Caki2 (cell line): ENCODE data around the gene CEACAM5. TPM values are rescaled to one million over a fixed set of nuclear protein-coding genes. Genes with fewer than 3 reads are reported as not detected.
"Not testable (repeated sequence)": the region's sequence is repeated elsewhere in the genome, so short reads cannot be mapped to it uniquely, and the experiment has no call there.

Source experiments
- DNase-seq: peaks from one replicate; pipeline ENCODE4 v3.0.0-alpha.2; 2015; ENCODE audit warnings: low read depth
- in situ Hi-C: cut with HindIII; loops from 2 replicates; pipeline ENCODE4 v1.10.0; 2016; ENCODE audit warnings: low sequenced_read_pairs, low pct_unique_long_range_greater_than_20kb, mixed read lengths
- total RNA-seq: library from RNA; depleted of rRNA; stranded (reverse); fragments of >200 nt; shearing (Covaris generic); gene quantifications from 2 replicates; pipeline ENCODE4 v1.2.3, GENCODE V29; 2014; ENCODE audit warnings: low replicate concordance

CEACAM5 gene
- total RNA-seq, 1 experiment from 2014 or later, result not detected

DNA sequence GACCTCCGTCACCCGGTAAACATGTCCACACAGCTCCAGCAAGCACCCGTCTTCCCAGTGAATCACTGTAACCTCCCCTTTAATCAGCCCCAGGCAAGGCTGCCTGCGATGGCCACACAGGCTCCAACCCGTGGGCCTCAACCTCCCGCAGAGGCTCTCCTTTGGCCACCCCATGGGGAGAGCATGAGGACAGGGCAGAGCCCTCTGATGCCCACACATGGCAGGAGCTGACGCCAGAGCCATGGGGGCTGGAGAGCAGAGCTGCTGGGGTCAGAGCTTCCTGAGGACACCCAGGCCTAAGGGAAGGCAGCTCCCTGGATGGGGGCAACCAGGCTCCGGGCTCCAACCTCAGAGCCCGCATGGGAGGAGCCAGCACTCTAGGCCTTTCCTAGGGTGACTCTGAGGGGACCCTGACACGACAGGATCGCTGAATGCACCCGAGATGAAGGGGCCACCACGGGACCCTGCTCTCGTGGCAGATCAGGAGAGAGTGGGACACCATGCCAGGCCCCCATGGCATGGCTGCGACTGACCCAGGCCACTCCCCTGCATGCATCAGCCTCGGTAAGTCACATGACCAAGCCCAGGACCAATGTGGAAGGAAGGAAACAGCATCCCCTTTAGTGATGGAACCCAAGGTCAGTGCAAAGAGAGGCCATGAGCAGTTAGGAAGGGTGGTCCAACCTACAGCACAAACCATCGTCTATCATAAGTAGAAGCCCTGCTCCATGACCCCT lies 9.0 kb upstream of the CEACAM5 start:
- no peak for DNase-seq
- in situ Hi-C loops, result no loop called here

DNA sequence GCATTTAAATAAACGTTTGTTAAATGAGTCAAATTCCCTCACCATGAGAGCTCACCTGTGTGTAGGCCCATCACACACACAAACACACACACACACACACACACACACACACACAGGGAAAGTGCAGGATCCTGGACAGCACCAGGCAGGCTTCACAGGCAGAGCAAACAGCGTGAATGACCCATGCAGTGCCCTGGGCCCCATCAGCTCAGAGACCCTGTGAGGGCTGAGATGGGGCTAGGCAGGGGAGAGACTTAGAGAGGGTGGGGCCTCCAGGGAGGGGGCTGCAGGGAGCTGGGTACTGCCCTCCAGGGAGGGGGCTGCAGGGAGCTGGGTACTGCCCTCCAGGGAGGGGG lies 8.5 kb upstream of the CEACAM5 start:
- in situ Hi-C loops, result no loop called here
- DNase-seq, result no peak

- in situ Hi-C loops, result no loop called here
- no peak for DNase-seq
Measured at GRCh38 chr19:41700381-41701195, 7.8 kb upstream of the CEACAM5 start.

DNA sequence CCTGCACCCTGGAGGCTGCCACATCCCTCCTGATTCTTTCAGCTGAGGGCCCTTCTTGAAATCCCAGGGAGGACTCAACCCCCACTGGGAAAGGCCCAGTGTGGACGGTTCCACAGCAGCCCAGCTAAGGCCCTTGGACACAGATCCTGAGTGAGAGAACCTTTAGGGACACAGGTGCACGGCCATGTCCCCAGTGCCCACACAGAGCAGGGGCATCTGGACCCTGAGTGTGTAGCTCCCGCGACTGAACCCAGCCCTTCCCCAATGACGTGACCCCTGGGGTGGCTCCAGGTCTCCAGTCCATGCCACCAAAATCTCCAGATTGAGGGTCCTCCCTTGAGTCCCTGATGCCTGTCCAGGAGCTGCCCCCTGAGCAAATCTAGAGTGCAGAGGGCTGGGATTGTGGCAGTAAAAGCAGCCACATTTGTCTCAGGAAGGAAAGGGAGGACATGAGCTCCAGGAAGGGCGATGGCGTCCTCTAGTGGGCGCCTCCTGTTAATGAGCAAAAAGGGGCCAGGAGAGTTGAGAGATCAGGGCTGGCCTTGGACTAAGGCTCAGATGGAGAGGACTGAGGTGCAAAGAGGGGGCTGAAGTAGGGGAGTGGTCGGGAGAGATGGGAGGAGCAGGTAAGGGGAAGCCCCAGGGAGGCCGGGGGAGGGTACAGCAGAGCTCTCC lies 6.9 kb upstream of the CEACAM5 start:
- in situ Hi-C loops, result no loop called here
- no peak for DNase-seq

DNA sequence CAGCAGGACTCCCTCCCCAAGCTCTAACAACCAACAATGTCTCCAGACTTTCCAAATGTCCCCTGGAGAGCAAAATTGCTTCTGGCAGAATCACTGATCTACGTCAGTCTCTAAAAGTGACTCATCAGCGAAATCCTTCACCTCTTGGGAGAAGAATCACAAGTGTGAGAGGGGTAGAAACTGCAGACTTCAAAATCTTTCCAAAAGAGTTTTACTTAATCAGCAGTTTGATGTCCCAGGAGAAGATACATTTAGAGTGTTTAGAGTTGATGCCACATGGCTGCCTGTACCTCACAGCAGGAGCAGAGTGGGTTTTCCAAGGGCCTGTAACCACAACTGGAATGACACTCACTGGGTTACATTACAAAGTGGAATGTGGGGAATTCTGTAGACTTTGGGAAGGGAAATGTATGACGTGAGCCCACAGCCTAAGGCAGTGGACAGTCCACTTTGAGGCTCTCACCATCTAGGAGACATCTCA lies 6.2 kb upstream of the CEACAM5 start:
- in situ Hi-C loops, result no loop called here
- peak; percentile 38 for DNase-seq

- DNase-seq, result no peak
- in situ Hi-C loops, result no loop called here
Measured at GRCh38 chr19:41703602-41704293, 4.7 kb upstream of the CEACAM5 start.

DNA sequence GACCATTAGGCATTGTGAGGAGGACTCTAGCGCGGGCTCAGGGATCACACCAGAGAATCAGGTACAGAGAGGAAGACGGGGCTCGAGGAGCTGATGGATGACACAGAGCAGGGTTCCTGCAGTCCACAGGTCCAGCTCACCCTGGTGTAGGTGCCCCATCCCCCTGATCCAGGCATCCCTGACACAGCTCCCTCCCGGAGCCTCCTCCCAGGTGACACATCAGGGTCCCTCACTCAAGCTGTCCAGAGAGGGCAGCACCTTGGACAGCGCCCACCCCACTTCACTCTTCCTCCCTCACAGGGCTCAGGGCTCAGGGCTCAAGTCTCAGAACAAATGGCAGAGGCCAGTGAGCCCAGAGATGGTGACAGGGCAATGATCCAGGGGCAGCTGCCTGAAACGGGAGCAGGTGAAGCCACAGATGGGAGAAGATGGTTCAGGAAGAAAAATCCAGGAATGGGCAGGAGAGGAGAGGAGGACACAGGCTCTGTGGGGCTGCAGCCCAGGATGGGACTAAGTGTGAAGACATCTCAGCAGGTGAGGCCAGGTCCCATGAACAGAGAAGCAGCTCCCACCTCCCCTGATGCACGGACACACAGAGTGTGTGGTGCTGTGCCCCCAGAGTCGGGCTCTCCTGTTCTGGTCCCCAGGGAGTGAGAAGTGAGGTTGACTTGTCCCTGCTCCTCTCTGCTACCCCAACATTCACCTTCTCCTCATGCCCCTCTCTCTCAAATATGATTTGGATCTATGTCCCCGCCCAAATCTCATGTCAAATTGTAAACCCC lies 2.8 kb upstream of the CEACAM5 start:
- in situ Hi-C loops, result no loop called here
- DNase-seq, result peak; percentile 50

GRCh38 chr19:41706741-41707501 lies 1.5 kb upstream of the CEACAM5 start:
- in situ Hi-C loops, result no loop called here
- peak; percentile 78 for DNase-seq

DNA sequence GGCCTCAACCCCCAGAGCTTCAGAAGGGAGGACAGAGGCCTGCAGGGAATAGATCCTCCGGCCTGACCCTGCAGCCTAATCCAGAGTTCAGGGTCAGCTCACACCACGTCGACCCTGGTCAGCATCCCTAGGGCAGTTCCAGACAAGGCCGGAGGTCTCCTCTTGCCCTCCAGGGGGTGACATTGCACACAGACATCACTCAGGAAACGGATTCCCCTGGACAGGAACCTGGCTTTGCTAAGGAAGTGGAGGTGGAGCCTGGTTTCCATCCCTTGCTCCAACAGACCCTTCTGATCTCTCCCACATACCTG lies 969 bp upstream of the CEACAM5 start:
- no peak for DNase-seq
- in situ Hi-C loops, result no loop called here

DNA sequence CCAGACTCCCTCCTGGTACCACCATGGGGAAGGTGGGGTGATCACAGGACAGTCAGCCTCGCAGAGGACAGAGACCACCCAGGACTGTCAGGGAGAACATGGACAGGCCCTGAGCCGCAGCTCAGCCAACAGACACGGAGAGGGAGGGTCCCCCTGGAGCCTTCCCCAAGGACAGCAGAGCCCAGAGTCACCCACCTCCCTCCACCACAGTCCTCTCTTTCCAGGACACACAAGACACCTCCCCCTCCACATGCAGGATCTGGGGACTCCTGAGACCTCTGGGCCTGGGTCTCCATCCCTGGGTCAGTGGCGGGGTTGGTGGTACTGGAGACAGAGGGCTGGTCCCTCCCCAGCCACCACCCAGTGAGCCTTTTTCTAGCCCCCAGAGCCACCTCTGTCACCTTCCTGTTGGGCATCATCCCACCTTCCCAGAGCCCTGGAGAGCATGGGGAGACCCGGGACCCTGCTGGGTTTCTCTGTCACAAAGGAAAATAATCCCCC lies 505 bp upstream of the CEACAM5 start:
- in situ Hi-C loops, result no loop called here
- DNase-seq, result no peak

- in situ Hi-C loops, DNase-seq: not testable (repeated sequence)
Measured at GRCh38 chr19:41709516-41709915, 1.1 kb downstream of the CEACAM5 start.

DNA sequence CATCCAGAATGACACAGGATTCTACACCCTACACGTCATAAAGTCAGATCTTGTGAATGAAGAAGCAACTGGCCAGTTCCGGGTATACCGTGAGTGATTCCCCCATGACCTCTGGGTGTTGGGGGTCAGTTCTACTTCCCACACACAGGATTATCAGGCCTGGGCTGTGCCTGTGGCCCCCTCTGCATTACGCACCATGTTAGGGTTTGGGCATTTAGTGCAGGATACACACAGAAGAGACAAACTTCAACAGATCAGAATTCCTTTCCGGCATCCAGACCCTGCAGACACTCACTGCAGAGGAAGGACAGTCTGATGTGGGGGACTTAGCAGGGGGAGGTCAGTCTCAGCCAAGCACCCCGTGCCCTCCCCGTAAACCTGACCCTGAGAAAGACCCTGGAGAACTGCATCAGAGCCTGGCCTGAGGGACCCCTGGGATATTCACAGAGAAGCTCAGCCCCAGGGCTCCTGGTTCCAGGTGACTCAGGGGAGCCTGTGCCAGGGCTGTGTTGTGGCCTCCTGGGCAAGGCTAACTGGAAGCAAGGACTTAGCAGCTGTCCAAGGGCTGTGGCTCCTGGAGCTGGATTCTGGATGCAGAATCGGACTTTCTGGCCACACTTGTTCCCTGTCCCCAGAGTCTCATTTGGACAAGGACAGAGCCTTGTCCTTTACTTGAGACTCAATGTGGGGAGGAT lies 1.7 kb downstream of the CEACAM5 start:
- in situ Hi-C loops, result no loop called here
- DNase-seq, result no peak

- DNase-seq, result no peak
Measured at GRCh38 chr19:41711376-41712261, 3.2 kb downstream of the CEACAM5 start.

GRCh38 chr19:41714598-41714997 lies 6.2 kb downstream of the CEACAM5 start:
- in situ Hi-C loops, result no loop called here
- DNase-seq, result no peak

More at GRCh38 chr19:41711376-41712261, 3.2 kb downstream of the CEACAM5 start:
- in situ Hi-C loops, result no loop called here

DNA sequence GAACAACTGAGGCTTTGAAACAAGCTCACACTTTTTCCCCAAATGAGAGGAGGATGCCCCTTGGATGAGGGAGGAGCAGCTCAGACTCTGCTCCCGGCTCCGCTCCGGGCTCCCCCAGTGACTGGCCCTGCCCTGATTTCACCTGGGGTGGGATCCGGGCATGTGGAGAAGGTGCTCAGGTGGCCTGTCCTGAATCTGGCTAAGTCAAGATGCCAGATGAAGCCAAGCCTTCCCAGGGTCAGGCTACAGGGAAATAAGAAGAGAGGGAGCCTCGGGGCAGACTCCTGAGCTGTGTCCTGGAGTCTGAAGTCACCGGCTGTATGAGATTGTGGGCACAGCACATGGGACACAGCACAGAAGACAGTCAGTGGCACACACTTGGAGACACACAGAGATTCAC lies 10.3 kb downstream of the CEACAM5 start:
- in situ Hi-C loops, result no loop called here
- DNase-seq, result no peak

GRCh38 chr19:41720103-41720502 lies 11.7 kb downstream of the CEACAM5 start:
- in situ Hi-C loops, result no loop called here
- DNase-seq, result no peak
